Small intestine (tissue), 7 donors: ENCODE results near the gene NANOGP8. TPM values are rescaled to one million over a fixed set of nuclear protein-coding genes. Genes with fewer than 3 reads are reported as not detected.

Experiments
- DNase-seq, 2 donors: peaks; one replicate each; pipeline versions ENCODE4 v3.0.0 to v3.0.0-alpha.2; 2013
- FAIRE-seq: peaks from 2 replicates; lab custom pipeline; 2012; peaks lifted over from hg19 to GRCh38; lab: Jason Lieb, UNC
- H3K27ac ChIP-seq, 3 donors: one replicate each; pipeline ENCODE4 v1.5.1; 2013; ENCODE audit warnings: low read length in 2 of 3, mild to moderate bottlenecking in 2 of 3, control low read depth in 1 of 3, inconsistent platforms in 1 of 3, low read depth in 1 of 3, moderate library complexity in 1 of 3
- H3K27me3 ChIP-seq, 3 donors: one replicate each; pipeline ENCODE4 v1.6.1; 2013; ENCODE audit warnings: low read length in 3 of 3, inconsistent platforms in 1 of 3; ENCODE audit not compliant: control insufficient read depth in 3 of 3, insufficient read depth in 3 of 3
- H3K36me3 ChIP-seq, 3 donors: one replicate each; pipeline ENCODE4 v1.6.1; 2013; ENCODE audit warnings: low read length in 3 of 3, inconsistent platforms in 1 of 3, low read depth in 1 of 3, mild to moderate bottlenecking in 1 of 3, moderate library complexity in 1 of 3; ENCODE audit not compliant: control insufficient read depth in 3 of 3, insufficient read depth in 2 of 3
- H3K4me1 ChIP-seq, 3 donors: one replicate each; pipeline ENCODE4 v1.6.1; 2013; ENCODE audit warnings: low read length in 2 of 3, inconsistent platforms in 1 of 3, low read depth in 1 of 3, mild to moderate bottlenecking in 1 of 3, moderate library complexity in 1 of 3; ENCODE audit not compliant: control insufficient read depth in 3 of 3, insufficient read depth in 2 of 3
- H3K4me3 ChIP-seq, 3 donors: one replicate each; pipeline ENCODE4 v1.5.1; 2013; ENCODE audit warnings: low read length in 3 of 3, control low read depth in 1 of 3, inconsistent platforms in 1 of 3, low read depth in 1 of 3, mild to moderate bottlenecking in 1 of 3, moderate library complexity in 1 of 3
- H3K9me3 ChIP-seq, 2 donors: one replicate each; pipeline ENCODE4 v1.6.1; 2013; ENCODE audit warnings: low read depth in 1 of 2, low read length in 1 of 2; ENCODE audit not compliant: control insufficient read depth in 2 of 2, insufficient read depth in 1 of 2
- WGBS, 3 donors: extraction: QIAGEN DNeasy Blood & Tissue Kit; methylation state at CpG; one replicate each; pipeline ENCODE4 v1.1.7; 2013; 5-methylcytosine and 5-hydroxymethylcytosine counted together
- polyA plus RNA-seq, 4 donors: library from polyadenylated mRNA; stranded (reverse) in 3 of 4; unstranded in 1 of 4; fragments of 200-250 nt in 3 of 4; fragments of 120-200 nt in 1 of 4; gene quantifications; one replicate each; pipeline versions ENCODE4 v1.2.1 to v1.2.3, GENCODE V29; 2013
- donor health status: healthy with polysubstance abuse.
- donor health status: control.
- donor health status: control.
- donor health status: Bipolar disorder and iron deficiency.
- donor health status: healthy.

Gene NANOGP8
- polyA plus RNA-seq, 4 donors, result 0.37 TPM; not detected in 3

GRCh38 chr15:35038626-35039451 lies 46.3 kb downstream of the NANOGP8 start:
- Histone ChIP-seq H3K9me3 (no peaks in the 10 kb centered on the region), H3K36me3 (no peaks in the 10 kb centered on the region), H3K4me3 (no peak overlapping the region), H3K4me1 (no peaks in the 10 kb centered on the region), H3K27ac (no peak overlapping the region), H3K27me3 (no peaks in the 10 kb centered on the region)
- FAIRE-seq, result no peak
- peak in 1 of 2 donors; percentile 11 for DNase-seq
- WGBS, 3 donors, result 65 to 69% (median 65%) methylated on average over 6 of the region's 6 CpGs

Other genes starting within 250 kb of the NANOGP8 start
- 10 to 100 TPM in 1 of 4 donors, 1 to 10 TPM in 3; 6.8 to 26.5 (median 8.7) TPM for gene AQR, start 115.6 kb downstream of the NANOGP8 start, polyA plus RNA-seq
- gene ZNF770, start 97.0 kb downstream of the NANOGP8 start, polyA plus RNA-seq, result 10 to 100 TPM in 2 of 4 donors, 1 to 10 TPM in 2; 6.2 to 35.8 (median 9.9) TPM